Keratinocyte (primary cell): ENCODE results near the gene PPHLN1.

ENCODE experiments used
- CTCF ChIP-seq, 3 experiments: IDR thresholded peaks in 1 of 3; conservative IDR thresholded peaks in 1 of 3; optimal IDR thresholded peaks in 1 of 3; 2 replicates in 2 of 3; 3 replicates in 1 of 3; pipeline versions ENCODE3 to v1.5.1; 2011; ENCODE audit warnings: low read length in 3 of 3, mild to moderate bottlenecking in 3 of 3, moderate library complexity in 2 of 3, control low read depth in 1 of 3, inconsistent platforms in 1 of 3; ENCODE audit not compliant: insufficient read depth in 2 of 3; ENCODE audit errors: extremely low read depth in 1 of 3
- EZH2 ChIP-seq: IDR thresholded peaks from one replicate; pipeline ENCODE4 v1.6.1; 2012; ENCODE audit warnings: inconsistent platforms, mild to moderate bottlenecking, low read length, moderate library complexity

GRCh38 chr12:42444192-42444943 is 118.4 kb downstream of the PPHLN1 start:
- TF ChIP-seq CTCF (optimal IDR thresholded peaks at IDR 0.05 in 1 of 3, IDR thresholded peaks at IDR 0.05 in 1 of 3, conservative IDR thresholded peaks at IDR 0.05 in 1 of 3; ENCODE audit: extremely low read depth in 1 of 3, insufficient read depth in 2 of 3, low read length in 3 of 3) (no peak), EZH2 (no peak)
